Measurements from ENCODE around the gene DPY19L1.
"Not testable (repeated sequence)": the region's sequence is repeated elsewhere in the genome, so short reads cannot be mapped to it uniquely, and the experiment has no call there.

The DPY19L1 gene

GRCh38 chr7:35030848-35031247 lies 6.4 kb downstream of the DPY19L1 start:
- DNase-seq, result no peak

GRCh38 chr7:35029311-35029710 lies 8.0 kb downstream of the DPY19L1 start:
- no peak for DNase-seq

GRCh38 chr7:35026150-35026549 lies 11.1 kb downstream of the DPY19L1 start:
- DNase-seq, result no peak

GRCh38 chr7:35025369-35025870 lies 11.9 kb downstream of the DPY19L1 start:
- DNase-seq, result no peak

GRCh38 chr7:35024298-35024697 lies 13.0 kb downstream of the DPY19L1 start:
- no peak for DNase-seq

- DNase-seq, result no peak
Measured at GRCh38 chr7:35022725-35023124, 14.6 kb downstream of the DPY19L1 start.

- no peak for DNase-seq
Measured at GRCh38 chr7:35021445-35021844, 15.8 kb downstream of the DPY19L1 start.

- no peak for DNase-seq
Measured at GRCh38 chr7:35019801-35020200, 17.5 kb downstream of the DPY19L1 start.

- no peak for DNase-seq
Measured at GRCh38 chr7:35019179-35019729, 18.0 kb downstream of the DPY19L1 start.

GRCh38 chr7:35015346-35015859 lies 21.9 kb downstream of the DPY19L1 start:
- no peak for DNase-seq

- peak; percentile 71 for DNase-seq
Measured at GRCh38 chr7:35012160-35012559, 25.1 kb downstream of the DPY19L1 start.

GRCh38 chr7:35011085-35011484 lies 26.2 kb downstream of the DPY19L1 start:
- DNase-seq, result no peak

GRCh38 chr7:35007768-35008167 lies 29.5 kb downstream of the DPY19L1 start:
- DNase-seq, result no peak

GRCh38 chr7:35004531-35005095 lies 32.7 kb downstream of the DPY19L1 start:
- DNase-seq, result no peak

GRCh38 chr7:35003679-35004303 lies 33.5 kb downstream of the DPY19L1 start:
- DNase-seq, result peak; percentile 37

GRCh38 chr7:35003177-35003650 lies 34.1 kb downstream of the DPY19L1 start:
- not testable (repeated sequence) for DNase-seq

GRCh38 chr7:34998335-34998734 lies 39.0 kb downstream of the DPY19L1 start:
- not testable (repeated sequence) for DNase-seq

- DNase-seq, result not testable (repeated sequence)
Measured at GRCh38 chr7:34996423-34997090, 40.7 kb downstream of the DPY19L1 start.

GRCh38 chr7:34995757-34996156 lies 41.5 kb downstream of the DPY19L1 start:
- no peak for DNase-seq

GRCh38 chr7:34991938-34992840 lies 45.1 kb downstream of the DPY19L1 start:
- no peak for DNase-seq

GRCh38 chr7:34988442-34989125 lies 48.7 kb downstream of the DPY19L1 start:
- not testable (repeated sequence) for DNase-seq

- not testable (repeated sequence) for DNase-seq
Measured at GRCh38 chr7:34985155-34985554, 52.1 kb downstream of the DPY19L1 start.

All from NCI-H526 treated with DMSO at 0.1 percent for 48 hours (cell line).